ENCODE results near the gene MARF1.
"Not testable (repeated sequence)": the region's sequence is repeated elsewhere in the genome, so short reads cannot be mapped to it uniquely, and the experiment has no call there.

Gene MARF1

GRCh38 chr16:15598648-15599190 lies 44.2 kb downstream of the MARF1 start:
- DNase-seq: no peak

GRCh38 chr16:15597822-15598647 lies 44.9 kb downstream of the MARF1 start:
- DNase-seq: no peak

GRCh38 chr16:15597135-15597534 lies 45.8 kb downstream of the MARF1 start:
- no peak for DNase-seq

GRCh38 chr16:15594711-15595320 lies 48.1 kb downstream of the MARF1 start:
- DNase-seq: no peak

- no peak for DNase-seq
Measured at GRCh38 chr16:15593235-15593634, 49.7 kb downstream of the MARF1 start.

GRCh38 chr16:15592324-15592723 lies 50.6 kb downstream of the MARF1 start:
- DNase-seq: no peak

- peak; percentile 55 for DNase-seq
Measured at GRCh38 chr16:15587152-15587825, 55.7 kb downstream of the MARF1 start.

GRCh38 chr16:15586716-15587115 lies 56.2 kb downstream of the MARF1 start:
- no peak for DNase-seq

GRCh38 chr16:15585956-15586355 lies 57.0 kb downstream of the MARF1 start:
- DNase-seq: no peak

- no peak for DNase-seq
Measured at GRCh38 chr16:15583526-15583925, 59.4 kb downstream of the MARF1 start.

- DNase-seq: no peak
Measured at GRCh38 chr16:15581127-15581815, 61.7 kb downstream of the MARF1 start.

- DNase-seq: no peak
Measured at GRCh38 chr16:15578824-15579223, 64.1 kb downstream of the MARF1 start.

GRCh38 chr16:15576960-15577958 lies 65.7 kb downstream of the MARF1 start:
- DNase-seq: peak; percentile 6

GRCh38 chr16:15575293-15576049 lies 67.5 kb downstream of the MARF1 start:
- no peak for DNase-seq

GRCh38 chr16:15574614-15574948 lies 68.4 kb downstream of the MARF1 start:
- no peak for DNase-seq

GRCh38 chr16:15573896-15574613 lies 68.9 kb downstream of the MARF1 start:
- DNase-seq: not testable (repeated sequence)

GRCh38 chr16:15573274-15573895 lies 69.6 kb downstream of the MARF1 start:
- no peak for DNase-seq

GRCh38 chr16:15572329-15573001 lies 70.5 kb downstream of the MARF1 start:
- no peak for DNase-seq

- DNase-seq: no peak
Measured at GRCh38 chr16:15571557-15571956, 71.4 kb downstream of the MARF1 start.
